ENCODE results near the gene TICAM2. TPM values are rescaled to one million over a fixed set of nuclear protein-coding genes. Genes with fewer than 3 reads are reported as not detected.

Gene TICAM2
- total and polyA plus RNA-seq, 10 of the 15 experiments (the other 5 are each of a cell fraction or from before 2014, with no cell fraction given), result 0.14 to 7.0 (median 2.9) TPM

GRCh38 chr5:115625579-115626444 lies 23.5 kb upstream of the TICAM2 start, which contains the start of gene TMED7:
TSS of gene TMED7 (minus strand) at chr5:115626036. CDS start at chr5:115625792, 244 bp downstream.
- peak; percentile 85 for FAIRE-seq
- Histone ChIP-seq H3K4me3 (peak within 1 kb of the TSS; percentile 91), H3K36me3 (ENCODE audit: control insufficient read depth in 2 of 2, insufficient read depth in 2 of 2, low read length in 1 of 2) (peaks cover 0 to 13% of the 10 kb centered on the region in 2 experiments; a peak in 1 of 4 replicates), H3K27ac (ENCODE audit: control insufficient read depth, insufficient read depth) (peak within 1 kb of the TSS; percentile 86), H4K20me1 (ENCODE audit: control insufficient read depth, insufficient read depth) (peaks cover 3% of the 10 kb centered on the region; the same call in 1 of the 2 replicates), H3K4me2 (ENCODE audit: control insufficient read depth, insufficient read depth) (peak within 1 kb of the TSS; percentile 91), H3K9me3 (replicated peaks; ENCODE audit: control insufficient read depth, insufficient read depth, low read length) (no peaks in the 10 kb centered on the region), H3K9ac (ENCODE audit: control insufficient read depth, insufficient read depth, low read length) (peak within 1 kb of the TSS; percentile 90), H2AFZ (ENCODE audit: control insufficient read depth, low read depth, low read length) (peak within 1 kb of the TSS; percentile 86), H3K27me3 (replicated peaks in 1 of 2; ENCODE audit: control insufficient read depth in 2 of 2, insufficient read depth in 2 of 2, low read length in 1 of 2) (no peaks in the 10 kb centered on the region), H3K4me1 (ENCODE audit: control insufficient read depth, insufficient read depth, low read length) (peaks cover 5% of the 10 kb centered on the region; the same call in 1 of the 2 replicates), H3K79me2 (ENCODE audit: control insufficient read depth, insufficient read depth, low read length) (peaks cover 56% of the 10 kb centered on the region)
- DNase-seq (ENCODE audit: low read depth, low spot score), result peak; percentile 95
- POLR2A ChIA-PET, result interaction anchor here (0.6 to 4.0 kb wide), 9 partner anchors 9 to 221 kb away, joined by 3 to 27 read pairs (median 7); partner anchors contain the start of gene TICAM2
- WGBS (ENCODE audit: insufficient coverage, insufficient replicate concordance, low lambda C conversion rate, missing lambda C conversion rate), result under 1% methylated on average over 72 of the region's 77 CpGs
- SMC1A ChIA-PET (ENCODE audit: uncharacterized antibody, unreplicated experiment), result interaction anchor here (1.0 to 4.9 kb wide), 13 partner anchors 11 to 451 kb away, joined by 3 to 47 read pairs (median 7); partner anchors contain the start of genes FEM1C and TICAM2
- RAD21 ChIA-PET (ENCODE audit: unreplicated experiment), result interaction anchor here (0.7 to 2.3 kb wide), 19 partner anchors 8 to 442 kb away, joined by 3 to 12 read pairs (median 4); partner anchors contain the start of genes FEM1C and TICAM2
- BruUV-seq (replicated peaks), result no TSS peak
- ATAC-seq, result peak; percentile 93
- CTCF ChIA-PET, result interaction anchor here (0.8 to 3.6 kb wide), 11 partner anchors 9 to 407 kb away, joined by 3 to 27 read pairs (median 6); partner anchors contain the start of genes ARL14EPL and TICAM2
- in situ Hi-C loops (cut with MboI) (no loop called here), intact Hi-C loops (cut with micrococcal nuclease; ENCODE audit: unreplicated experiment) (loop anchor here (2.0 kb wide), 1 partner anchor 19 kb away; no protein-coding TSS in a partner anchor)
- no peak for TF ChIP-seq FOS (IDR thresholded peaks at IDR 0.05; ENCODE audit: borderline replicate concordance, extremely low read depth, insufficient read length)
- peak; percentile 66 for TF ChIP-seq HCFC1 (IDR thresholded peaks at IDR 0.05; ENCODE audit: low read length)
- no peak for TF ChIP-seq ZNF592 (IDR thresholded peaks at IDR 0.05)
- TF ChIP-seq GABPA (IDR thresholded peaks at IDR 0.05; ENCODE audit: low read depth), result peak; percentile 90
- TF ChIP-seq MEF2A (IDR thresholded peaks at IDR 0.05; ENCODE audit: insufficient read depth, low read depth, low read length), result no peak
- TF ChIP-seq HDGF (IDR thresholded peaks at IDR 0.05), result peak; percentile 96
- no peak for TF ChIP-seq WRNIP1 (IDR thresholded peaks at IDR 0.05; ENCODE audit: borderline replicate concordance, low read depth, low read length)
- TF ChIP-seq ZBTB40 (IDR thresholded peaks at IDR 0.05; ENCODE audit: borderline replicate concordance), result peak; percentile 87; the same call in 1 of the 2 replicates
- TF ChIP-seq HSF1 (IDR thresholded peaks at IDR 0.05; ENCODE audit: low read depth, low read length), result no peak
- peak; percentile 61; the same call in 1 of the 2 replicates for TF ChIP-seq CREM (IDR thresholded peaks at IDR 0.05; ENCODE audit: low read depth)
- TF ChIP-seq IRF4 (IDR thresholded peaks at IDR 0.05; ENCODE audit: low read depth, low read length), result 0 out of 2 replicates have a peak, but pooled peaks have one; percentile 19
- TF ChIP-seq SPI1 (IDR thresholded peaks at IDR 0.05; ENCODE audit: borderline replicate concordance, insufficient read depth, low read depth, low read length), result no peak

Data from GM12878 (cell line).